CD4-positive, alpha-beta T cell treated with Interleukin-1 beta for 1 hour (primary cell): ENCODE measurements around the gene SKI.

ENCODE experiments used
- DNase-seq, 2 donors: peaks; one replicate each; pipeline ENCODE4 v3.0.0-alpha.2; 2020 to 2022

SKI gene

DNA sequence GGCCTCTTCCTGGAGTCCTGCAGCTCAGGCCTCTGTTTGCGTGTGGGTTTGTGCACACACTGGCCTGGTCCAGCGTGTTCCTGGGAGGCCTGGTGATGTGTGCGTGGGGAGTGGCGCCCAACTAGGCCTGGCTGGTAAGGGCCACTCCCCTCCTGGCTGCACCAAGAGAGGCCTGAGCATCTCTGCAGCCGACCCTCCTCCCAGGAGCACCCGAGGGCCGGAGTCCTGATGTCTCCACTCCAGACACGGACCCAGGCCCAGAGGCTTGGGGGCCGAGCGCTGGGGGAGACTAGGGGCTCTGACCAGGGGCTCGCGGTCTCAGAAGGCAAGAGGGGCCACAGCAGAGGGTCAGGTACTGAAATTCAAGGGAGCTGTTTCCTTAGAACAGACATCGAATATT lies 130.0 kb downstream of the SKI start:
- DNase-seq, result no peak

DNA sequence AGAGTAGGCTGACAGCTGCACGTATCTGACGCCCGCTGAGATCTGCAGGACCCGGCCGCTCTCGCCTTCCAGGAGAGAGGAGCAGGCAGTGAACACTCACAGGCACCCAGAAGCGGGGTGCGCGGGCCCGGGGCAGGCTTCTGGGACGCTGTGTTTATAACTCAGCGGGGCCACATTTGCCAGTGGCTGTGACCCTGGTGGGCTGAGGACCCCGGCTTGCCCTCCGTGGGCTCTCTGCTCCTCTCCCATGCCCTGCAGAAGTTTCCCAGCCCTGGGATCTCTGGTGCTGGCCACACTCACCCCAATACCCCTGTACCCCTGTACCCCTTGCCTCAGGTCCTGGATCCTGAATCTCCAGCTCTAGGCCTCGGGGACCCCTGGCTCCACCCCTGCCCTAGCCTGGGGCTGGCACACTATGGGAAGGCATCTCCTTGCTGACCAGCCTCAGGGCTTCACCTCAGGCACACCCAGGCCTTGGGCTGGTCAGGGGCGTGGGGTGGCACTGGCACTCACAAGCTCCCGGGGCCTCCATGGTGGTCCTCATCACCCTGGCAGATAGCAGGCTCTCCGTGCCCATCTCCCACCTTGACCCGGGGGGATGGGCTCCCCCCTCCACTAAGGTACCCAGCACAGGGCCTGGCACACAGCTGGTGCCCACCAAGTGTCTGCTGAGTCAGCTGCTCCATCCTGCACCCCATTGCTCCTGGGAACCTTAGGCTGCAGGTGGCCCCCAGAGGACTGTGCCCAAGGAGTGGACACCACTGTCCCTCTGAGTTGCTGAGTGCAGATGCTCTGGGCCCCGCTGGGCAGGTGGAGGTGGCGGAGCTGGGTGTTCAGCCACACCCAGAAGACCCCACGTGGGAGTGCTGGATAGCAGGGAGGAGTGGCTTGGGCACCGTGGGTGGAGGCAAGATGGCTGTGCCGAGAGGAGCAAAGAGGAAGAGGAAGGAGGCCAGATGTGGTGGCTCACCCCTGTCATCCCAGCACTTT lies 130.8 kb downstream of the SKI start:
- DNase-seq, result no peak
